GDM1 (cell line): ENCODE measurements around the gene CSTPP1.
"Not testable (repeated sequence)": the region's sequence is repeated elsewhere in the genome, so short reads cannot be mapped to it uniquely, and the experiment has no call there.

Source experiments
- DNase-seq: peaks from one replicate; lab custom pipeline; 2025; lab: John Stamatoyannopoulos, UW

CSTPP1 gene

DNA sequence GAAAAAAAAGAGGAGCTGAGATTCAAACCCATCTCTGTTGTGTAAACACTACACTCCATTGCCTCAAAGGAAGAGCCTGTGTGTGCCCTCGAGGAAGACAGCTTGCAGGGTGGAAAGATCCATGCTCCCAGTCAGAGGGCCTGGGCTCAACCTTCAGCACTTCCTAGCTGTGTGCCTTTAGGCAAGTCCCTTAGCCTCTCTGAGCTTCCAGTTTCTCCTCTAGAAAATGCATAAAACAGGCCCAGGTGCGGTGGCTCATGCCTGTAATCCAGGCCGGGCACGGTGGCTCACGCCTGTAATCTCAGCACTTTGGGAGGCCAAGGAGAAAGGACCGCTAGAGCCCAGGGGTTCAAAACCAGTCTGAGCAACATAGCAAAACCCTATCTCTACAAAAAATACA is 244.7 kb downstream of the CSTPP1 start:
- DNase-seq: no peak

DNA sequence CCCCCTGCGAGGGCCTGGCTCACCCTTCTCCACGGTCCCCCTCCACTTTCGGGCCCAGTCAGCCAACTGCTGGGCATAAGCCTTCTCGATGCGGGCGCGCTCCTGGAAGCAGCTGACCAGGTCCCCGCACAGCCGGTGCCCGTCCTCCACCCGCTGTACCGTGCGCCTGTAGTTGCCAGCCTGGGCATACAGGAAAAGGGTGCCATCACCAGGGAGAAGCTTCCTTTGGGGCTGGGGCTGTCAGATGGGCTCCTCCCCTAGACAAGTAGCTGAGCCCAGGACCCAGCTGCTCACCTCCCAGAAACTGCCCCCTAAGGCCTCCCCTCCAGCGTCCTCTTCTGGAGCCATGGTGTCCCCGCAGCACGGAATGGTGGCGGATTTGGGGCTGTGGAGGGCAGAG is 245.8 kb downstream of the CSTPP1 start:
- no peak for DNase-seq

DNA sequence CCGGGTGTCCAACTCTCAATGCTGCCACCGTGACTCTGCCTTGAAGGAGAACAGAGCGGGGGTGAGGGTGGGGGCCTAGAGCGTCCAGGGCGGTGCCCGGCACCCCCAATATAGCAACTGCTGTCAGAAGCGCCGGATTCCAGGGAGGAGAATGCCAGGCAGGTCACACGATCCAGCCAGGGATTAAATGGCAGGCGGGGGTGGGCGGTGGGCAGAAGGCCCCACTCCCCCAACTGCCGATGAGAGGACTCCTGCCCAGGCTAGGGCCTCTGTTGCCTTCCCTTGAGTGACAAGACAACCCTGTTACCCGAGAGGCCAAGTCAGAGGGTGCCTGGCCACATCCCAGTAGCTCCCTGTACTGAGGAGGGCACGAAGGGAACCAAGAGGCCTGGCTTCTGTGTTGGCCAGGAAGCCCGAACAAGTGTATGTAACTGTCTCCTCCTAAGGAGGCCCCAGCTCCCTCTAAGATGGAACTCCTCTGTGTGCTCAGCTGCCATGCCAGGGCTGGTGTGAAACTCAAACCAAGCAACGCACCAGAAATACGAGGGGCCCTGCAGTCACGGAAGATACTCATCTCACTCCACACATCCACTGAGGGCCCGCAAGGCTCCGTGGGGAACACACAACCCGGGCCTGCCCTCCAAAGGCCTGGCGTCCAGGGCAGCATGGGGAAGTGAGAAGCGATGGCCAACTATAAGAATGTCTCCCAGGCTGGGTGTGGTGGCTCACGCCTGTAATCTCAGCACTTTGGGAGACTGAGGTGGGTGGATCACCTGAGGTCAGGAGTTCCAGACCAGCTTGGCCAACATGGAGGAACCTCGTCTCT is 246.7 kb downstream of the CSTPP1 start:
- DNase-seq: no peak

DNA sequence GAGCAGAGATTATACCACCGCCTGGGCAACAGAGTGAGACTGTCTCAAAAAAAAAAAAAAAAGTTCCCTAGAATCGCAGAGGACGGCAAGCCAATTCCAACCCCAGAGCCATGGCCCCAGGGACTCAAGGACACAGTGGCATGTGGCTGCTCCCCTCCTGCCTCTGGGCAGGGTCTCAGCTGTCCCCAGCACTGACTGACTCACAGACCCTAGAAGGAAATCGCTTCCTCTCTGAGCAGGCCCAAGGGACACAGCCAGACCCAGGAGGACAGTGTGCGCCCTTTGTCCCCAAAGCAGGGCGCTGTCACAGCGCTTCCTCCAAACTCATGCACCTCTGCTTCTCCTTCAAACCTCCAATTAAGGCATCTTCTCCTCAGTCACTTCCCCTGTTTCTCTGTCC is 247.4 kb downstream of the CSTPP1 start:
- no peak for DNase-seq

DNA sequence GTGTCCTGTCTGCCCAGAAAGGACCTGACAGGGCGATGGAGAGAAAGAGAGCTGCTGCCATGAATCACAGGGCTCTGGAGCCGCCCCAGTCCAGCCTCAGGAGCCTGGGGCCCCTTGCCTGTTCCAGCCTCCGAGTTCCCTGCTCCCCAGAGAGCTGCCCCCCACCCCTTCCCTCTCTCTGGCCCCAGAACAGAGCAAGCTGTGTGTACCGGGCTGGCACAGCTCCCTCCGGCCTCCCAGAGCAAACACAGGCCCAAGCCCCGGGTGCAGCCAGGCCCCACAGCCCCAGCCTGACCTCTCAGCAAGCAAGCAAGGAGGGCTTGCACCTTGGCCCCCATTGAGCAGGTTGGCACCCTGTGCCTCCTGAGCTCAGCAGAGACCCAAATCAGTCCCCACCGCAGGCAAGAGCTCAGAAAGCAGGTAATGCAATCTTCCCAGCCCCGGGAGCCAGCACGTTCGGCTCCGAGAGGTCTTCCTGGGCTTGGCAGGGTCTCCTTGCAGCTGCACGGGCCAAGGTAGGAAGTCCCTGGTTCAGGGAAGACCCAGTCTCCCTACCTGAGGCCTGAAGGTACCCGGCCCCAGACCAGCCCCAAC is 248.2 kb downstream of the CSTPP1 start:
- no peak for DNase-seq

DNA sequence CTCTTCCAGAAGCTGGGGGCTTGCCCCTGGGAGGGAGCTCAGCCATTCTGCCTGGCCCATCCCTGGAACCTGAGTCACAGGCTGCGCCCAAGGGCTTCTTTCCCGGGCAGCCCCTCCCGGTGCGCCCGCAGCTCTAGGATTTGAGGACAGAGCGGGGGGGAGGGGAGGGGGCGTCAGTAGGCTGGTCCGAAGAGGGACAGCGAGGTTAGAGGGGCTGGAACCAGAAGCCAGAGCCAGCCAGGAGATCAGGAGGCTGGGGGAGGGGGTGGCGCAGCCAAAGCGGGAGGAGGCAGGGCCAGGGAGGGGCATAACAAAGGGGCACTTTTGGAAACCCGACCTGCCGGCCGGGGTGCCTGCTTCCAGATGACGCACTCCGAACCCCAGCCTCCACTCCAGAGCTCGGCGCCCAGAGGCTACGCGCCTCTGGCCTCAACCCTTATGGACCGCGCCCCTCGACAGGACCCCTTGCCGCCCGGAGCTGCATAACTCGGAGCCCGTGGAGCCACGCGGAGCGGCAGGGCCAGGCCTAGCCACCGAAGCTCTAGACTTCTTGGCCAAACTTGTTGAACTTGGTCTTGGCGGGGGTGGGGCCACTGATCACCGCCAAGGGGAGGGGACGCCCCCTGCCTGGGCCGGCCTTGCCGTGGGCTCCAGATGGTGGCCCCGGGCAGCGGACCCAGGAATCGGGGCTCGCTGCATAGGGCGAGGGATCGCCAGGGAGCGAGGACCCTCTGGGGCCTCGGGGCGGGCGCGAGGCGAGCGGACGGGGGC is 248.9 kb downstream of the CSTPP1 start:
- DNase-seq: no peak

DNA sequence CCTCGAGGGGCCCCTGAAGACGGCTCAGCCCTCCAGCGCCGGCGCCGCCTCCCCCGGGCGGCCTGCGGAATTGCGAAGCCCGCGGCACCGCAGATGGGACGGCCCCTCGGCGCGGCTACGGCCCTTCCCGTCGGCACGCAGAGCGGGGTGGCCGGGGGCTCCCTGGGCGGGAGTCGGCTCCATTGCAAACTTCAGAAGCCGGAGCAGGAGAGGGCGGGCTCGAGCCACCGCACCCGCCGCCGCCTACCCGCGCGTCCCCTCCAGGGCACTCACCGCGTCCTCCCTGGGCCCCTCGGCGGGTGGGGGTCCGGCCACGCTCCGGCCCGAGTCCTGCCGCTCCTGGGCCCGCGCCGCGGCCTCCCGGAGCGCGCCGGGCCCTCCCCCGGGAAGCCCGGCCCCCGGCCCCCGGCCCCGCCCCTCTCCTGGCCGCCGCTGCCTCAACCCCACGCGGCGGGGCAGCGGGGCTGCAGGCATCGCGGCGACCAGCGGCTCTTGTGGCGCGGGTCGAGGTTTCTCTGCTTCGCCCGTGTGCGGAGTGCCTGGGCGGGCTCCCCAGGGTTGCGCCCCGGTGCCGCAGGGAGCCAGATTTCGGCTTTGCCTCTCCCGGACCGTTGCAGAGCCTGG is 249.6 kb downstream of the CSTPP1 start, which contains the start of gene PACSIN3:
PACSIN3 (minus strand) TSS at position 359 of the 624 bp plus-strand sequence. CDS start 3,707 bp downstream, outside the sequence.
- DNase-seq: no peak

DNA sequence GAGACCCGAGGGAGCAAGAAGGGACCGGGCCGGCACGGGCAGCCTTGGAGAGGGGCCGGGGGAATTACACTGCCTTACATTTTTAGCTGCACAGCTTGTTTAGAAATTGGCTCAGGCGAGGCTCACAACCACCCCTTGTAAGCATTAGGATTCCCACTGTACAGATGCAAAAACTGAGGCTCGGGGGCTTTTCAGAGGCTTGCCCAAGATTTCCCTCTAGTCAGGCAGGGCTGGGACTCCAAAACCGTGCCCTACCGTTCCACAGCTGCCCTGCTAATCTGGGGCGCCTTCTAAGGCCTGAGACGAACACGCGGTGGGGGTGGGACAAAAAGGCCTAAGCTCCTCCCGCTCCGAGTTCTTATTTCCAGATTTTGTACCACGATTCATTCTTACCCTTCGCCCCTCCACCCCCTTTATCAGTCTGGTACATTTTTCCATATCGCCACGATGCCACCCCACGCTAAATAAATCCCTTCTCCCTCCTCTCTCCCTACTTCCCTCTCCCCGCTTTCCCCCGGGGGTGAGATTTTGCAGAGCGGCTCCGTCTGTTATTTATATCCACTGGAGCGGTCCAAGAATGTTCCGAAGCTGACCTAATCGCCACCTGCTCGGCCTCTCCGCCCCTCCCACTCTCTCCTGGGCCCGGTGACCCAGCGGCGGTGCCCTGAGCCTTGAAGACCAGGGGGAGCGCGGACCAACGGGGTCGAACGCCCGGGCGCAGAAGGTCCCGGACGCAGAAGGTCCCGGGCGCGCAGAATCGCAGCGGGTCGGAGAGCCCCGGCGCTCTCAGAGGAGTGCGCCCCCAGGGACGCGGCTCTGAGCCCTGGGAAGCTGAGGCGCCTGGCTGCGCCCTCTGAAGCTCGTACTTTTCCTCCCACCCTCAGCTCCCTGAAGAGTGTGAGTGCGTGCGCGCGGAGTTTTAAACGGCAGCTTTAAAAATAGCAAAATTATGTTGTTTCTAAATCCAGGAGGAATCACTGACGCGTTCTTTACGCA is 250.4 kb downstream of the CSTPP1 start:
- no peak for DNase-seq

DNA sequence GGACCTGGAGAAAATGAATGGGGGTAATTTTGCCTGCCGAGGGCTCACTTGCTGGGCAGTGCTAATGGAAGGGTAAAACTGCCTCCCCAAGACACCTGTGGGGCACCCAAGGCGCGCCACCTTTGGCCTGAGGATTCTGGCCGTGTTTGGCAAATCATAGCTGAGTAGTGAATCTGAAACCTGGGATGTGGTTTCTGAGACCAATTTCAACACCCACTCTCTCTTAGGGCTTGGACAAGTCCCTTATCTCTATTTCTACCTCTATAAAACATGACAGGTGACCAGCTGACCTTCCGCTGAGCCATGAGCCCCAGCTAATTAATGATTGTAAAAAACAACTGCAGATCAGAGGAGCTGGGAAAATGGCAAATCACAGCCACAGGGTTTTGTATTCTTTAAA is 251.2 kb downstream of the CSTPP1 start:
- DNase-seq: no peak

DNA sequence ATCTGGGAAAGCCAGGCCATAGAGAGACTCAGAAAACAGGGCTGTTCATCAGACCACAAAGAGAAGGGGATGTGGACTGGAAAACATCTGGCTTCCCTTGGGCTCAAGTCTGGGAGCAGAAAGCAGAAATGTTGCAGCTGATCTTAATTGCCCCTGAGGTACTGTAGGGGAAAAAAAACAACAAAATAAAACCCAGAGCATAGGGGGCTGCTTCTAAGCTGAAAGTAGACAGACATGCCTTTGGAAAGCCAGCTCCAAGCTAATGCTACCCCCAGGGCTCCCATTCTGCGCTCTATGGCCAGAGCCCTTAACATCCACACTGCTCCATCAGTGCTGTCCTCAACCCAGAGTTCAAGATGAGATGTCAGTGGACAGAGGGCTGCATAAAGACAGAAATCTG is 251.7 kb downstream of the CSTPP1 start:
- no peak for DNase-seq

DNA sequence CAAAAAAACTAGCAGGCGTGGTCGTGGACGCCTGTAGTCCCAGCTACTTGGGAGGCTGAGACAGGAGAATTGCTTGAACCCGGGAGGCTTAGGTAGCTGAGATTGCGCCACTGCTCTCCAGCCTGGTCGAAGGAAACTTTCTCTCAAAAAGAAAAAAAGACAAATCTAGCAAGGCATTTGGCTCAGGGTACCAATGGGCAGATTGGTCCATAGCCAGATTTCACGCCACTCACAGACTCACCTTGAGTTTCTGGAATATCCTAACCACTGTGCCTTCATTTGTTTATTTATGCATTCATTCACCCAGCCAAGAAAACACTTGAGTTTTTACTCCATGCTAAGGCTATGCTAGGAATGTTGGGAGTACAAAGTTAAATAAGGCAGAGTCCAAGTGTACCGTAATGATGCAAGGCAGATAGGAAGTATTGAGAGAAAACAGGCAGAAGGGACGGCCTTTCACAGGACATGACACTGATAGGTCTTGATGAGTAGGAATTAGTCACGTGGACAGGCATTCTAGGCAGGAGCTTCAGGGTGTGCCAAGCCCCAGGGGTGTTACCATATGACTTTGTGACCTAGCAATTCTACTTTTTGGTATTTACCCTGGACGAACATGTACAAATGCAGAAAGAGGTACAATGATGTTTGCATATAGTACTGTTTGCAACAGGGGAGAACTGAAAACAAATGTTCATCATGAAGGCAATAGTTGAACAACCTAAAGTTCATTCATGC is 252.7 kb downstream of the CSTPP1 start:
- no peak for DNase-seq

DNA sequence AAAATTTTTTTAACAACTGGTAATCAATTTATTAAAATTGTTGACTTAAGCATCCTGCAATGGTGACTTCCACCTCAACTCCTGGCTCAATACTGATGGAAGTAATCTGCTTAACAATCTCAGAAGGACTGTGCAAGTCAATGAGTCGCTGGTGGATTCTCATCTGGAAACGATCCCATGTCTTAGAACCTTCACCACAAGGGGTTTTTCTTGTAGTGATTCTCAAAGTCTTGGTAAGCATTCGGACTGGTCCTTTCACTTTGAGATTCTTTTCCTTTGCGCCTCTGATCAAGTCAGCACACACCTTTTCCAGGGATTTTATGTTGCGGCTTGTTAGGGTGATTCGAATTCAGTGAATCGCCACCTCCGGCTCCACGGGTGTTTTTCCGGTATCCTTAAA is 254.6 kb downstream of the CSTPP1 start:
- not testable (repeated sequence) for DNase-seq

DNA sequence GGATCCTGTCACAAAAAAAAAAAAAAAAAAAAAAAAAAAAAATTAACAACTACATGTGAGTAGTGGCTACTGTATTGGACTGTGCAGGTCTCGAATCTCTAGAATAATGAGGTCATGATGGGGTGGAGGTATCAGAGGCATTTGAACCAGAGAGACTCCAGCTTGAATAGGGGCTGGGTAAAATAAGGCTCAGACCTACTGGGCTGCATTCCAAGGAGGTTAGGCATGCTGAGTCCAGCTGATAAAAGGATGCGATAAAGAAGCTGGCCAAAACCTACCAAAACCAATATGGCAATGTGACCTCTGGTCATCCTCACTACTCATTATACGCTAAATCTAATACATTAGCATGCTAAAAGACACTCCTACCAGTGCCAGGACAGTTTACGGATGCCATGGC is 255.6 kb downstream of the CSTPP1 start:
- DNase-seq: no peak

DNA sequence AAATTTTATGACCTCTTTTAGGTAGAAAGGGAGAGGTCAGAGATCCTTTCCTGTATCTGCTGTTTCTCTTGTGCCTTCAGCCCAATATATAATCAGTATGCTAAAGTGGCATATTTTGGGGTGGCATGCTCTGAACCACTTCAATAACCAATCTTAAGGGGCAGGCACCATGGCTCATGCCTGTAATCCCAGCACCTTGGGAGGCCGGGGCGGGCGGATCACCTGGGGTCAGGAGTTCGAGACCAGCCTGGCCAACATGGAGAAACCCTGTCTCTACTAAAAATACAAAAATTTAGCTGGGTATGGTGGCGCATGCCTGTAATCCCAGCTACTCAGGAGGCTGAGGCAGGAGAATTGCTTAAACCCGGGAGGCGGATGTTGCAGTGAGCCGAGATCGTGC is 261.6 kb downstream of the CSTPP1 start:
- not testable (repeated sequence) for DNase-seq

DNA sequence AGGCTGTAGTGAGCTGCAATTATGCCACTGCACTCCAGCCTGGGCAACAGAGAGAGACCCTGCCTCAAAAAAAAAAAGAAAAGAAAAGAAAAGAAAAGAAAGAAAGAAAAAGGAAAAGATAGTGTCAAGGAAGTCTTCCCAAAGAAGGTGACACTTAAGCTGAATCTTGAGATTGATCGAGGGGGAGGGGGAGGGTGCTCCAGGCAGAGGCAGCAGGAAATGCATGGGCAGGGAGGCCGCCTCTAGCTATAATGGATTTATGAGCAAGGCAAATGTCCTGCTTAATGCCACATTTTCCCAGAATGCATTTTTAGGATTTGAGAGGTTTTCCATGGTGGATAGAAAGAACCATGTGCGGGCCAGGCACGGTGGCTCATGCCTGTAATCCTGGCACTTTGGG is 264.5 kb downstream of the CSTPP1 start:
- DNase-seq: no peak

DNA sequence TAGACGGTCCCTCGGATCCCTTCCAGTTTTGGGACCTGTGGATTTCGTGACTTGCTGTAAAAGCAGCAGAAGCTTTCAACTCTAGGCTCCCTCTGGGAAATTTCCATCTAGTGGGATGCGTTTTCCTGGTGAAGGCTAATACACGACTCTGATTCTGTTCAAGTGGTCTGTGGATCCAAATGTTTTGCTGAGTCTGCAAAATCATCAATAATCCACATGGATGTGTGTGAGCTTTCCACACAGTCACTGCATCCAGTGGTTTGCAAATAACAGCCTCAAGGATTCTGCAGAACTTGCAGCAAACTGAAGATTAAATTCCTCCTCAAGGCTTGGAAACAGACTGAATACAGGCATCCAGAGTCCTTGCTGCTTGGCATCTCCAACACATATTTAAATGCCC is 266.0 kb downstream of the CSTPP1 start:
- no peak for DNase-seq

DNA sequence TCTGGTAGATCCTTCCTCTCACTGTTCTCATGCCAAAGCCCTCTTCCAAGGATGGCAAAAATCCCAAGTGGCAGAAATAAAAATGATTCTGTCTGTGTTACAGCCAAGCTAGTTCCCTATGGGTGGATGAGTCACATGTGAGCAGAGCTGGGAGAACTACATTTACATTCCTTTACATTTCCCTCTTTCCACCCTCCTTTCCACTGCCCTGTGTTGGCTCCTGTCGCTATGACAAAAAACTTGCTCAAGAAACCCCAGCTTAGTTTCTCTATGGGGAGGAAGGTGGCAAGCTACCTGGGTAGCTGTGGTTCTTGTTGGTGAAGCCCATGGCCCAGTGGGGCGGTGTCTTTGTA is 268.1 kb downstream of the CSTPP1 start:
- DNase-seq: no peak

DNA sequence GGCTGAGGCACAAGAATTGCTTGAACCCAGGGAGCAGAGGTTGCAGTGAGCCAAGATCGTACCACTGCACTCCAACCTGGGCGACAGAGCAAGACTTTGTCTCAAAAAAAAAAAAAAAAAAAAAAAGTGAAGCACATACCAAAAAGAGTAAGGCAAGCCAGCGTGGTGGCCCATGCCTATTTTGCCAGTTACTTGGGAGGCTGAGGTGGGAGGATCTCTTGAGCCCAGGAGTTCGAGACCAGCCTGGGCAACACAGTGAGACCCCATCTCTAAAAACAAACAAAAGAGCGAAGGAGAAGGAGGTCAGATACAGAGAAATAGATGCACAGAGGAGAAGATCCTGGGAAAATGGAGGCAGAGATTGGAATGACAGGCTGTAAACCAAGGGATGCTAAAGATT is 270.0 kb downstream of the CSTPP1 start:
- DNase-seq: not testable (repeated sequence)

DNA sequence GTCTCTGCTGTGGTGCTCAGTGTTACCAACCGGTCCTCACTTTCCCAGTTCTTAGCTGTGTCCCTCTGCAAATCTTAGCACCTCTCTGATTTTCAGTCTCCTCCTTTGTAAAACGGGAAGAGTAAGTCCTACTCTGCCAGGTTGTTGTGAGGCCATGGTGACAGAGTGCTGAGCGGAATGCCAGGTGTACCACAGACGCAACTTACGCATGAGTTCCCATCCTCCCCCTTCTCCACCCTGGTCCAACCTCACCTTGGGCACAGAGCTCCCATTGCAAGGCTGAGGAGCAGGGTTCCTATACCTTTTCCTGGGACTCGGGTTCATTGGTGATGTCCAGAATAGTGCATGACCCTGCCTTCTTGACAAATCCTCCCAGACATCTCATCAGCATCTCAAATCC is 270.9 kb downstream of the CSTPP1 start:
- DNase-seq: no peak

DNA sequence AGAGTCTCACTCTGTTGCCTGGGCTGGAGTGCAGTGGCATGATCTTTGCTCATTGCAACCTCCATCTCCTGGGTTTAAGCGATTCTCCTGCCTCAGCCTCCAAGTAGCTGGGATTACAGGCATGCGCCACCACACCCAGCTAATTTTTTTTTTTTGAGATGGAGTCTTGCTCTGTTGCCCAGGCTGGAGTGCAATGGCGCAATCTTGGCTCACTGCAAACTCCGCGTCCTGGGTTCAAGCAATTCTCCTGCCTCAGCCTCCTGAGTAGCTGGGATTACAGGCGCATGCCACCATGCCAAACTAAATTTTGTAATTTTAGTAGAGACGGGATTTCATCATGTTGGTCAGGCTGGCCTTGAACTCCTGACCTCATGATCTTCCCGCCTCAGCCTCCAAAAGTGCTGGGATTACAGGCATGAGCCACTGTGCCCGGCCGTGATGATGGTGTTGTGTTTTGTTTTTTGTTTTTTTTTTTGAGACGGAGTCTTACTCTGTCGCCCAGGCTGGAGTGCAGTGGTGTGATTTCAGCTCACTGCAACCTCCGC is 271.5 kb downstream of the CSTPP1 start:
- not testable (repeated sequence) for DNase-seq
